Activated CD4-positive, alpha-beta T cell treated with anti-CD3 and anti-CD28 coated beads for 48 hours (primary cell): Measurements from ENCODE around the gene CELSR1.
A peak's percentile ranks its signal among the peaks of the same experiment; 100 is the strongest.

Source experiments
- DNase-seq: peaks from one replicate; pipeline ENCODE4 v3.0.0-alpha.2; 2020

Gene CELSR1

DNA sequence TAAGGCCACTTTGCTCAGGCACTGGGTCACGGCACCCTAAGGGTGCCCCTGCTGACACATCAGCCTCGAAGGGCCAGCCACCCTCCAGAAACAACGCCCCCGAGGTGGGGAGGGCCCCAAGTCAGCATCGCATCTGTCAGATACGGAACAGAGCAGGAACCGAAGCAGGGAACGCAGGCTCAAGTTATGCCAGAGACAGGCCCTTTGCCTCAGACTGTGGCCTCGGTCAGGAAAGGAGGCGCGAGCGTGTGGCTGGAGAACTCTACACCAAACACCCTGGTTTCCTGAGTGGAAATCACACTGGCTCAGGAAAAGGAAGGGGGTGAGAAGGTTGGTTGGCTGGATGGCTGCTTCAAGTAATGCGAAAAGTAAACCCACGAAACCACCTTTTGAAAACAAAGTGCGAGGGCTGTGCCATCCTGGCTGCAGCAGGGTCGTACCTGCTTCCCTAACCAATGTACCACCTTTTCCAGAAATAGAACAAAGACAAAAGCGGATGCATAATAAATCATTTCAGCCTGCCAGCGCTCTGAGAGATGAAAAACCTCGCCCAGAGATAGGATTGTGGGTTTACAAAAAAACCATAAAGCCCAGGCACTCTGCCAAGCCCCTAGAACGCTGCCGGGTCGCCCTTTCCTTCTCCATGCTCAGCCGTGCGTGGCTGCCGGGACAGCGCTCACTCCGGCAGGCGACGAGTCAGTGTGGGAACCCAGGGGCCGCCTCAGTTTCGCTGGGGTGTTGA, 163.3 kb downstream of the CELSR1 start:
- DNase-seq = peak; percentile 29

DNA sequence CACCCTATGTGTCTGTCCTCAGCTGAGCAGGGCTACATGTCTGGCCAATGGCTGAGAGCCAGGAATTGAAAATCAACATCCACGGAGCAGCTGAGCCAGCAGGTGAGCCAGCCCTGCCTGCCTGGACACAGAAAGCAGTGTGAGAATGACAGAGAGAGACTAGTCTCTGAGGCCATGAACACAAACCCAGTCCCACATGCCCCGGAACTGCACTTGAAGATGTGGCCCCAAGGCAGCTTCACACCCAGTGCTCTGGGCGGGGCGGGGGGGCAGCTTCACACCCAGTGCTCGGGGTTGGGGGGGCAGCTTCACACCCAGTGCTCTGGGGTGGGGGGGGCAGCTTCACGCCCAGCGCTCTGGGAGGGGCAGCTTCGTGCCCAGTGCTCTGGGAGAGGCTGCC, 164.3 kb downstream of the CELSR1 start:
- no peak for DNase-seq

DNA sequence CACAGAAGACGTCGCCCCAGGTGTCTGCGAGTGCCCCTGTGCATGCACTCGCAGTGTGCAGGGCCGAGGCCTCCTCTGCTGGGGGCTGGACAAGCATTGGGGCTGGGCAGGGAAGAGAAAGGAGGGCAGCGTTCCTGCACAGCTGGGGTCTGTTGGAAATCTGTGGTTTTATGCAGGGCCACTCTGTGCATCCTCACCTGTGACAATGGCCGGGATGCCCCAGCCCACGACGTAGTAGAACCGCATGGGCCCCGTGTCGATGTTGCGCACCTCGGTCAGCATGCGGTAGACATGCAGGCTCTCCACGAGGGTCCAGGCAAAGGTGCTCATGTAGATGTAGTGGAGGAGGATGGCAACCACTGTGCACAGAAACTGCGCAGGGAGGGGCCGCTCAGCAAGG, 164.7 kb downstream of the CELSR1 start:
- no peak for DNase-seq

DNA sequence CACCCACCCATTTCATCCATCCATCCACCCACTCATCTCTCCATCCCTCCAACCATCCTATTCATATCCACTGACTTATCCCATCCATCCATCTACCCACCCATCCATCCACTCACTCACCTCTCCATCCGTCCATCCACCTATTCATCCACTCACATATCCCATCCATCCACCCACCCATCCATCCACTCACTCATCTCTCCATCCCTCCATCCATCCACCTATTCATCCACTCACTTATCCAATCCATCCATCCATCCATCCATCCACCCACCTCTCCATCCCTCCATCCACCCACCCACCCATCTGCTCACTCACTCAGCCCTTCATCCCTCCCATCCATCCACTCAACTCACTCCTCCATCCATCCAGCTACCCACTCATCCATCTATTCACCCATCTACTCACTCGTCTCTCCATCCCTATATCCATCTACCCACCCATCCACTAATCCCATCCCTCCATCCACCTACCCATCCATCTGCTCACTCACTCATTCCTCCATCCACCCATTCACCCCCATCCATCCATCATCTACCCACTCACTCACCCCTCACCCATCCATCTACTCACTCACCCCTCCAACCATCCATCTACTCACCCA, 165.7 kb downstream of the CELSR1 start:
- no peak for DNase-seq

DNA sequence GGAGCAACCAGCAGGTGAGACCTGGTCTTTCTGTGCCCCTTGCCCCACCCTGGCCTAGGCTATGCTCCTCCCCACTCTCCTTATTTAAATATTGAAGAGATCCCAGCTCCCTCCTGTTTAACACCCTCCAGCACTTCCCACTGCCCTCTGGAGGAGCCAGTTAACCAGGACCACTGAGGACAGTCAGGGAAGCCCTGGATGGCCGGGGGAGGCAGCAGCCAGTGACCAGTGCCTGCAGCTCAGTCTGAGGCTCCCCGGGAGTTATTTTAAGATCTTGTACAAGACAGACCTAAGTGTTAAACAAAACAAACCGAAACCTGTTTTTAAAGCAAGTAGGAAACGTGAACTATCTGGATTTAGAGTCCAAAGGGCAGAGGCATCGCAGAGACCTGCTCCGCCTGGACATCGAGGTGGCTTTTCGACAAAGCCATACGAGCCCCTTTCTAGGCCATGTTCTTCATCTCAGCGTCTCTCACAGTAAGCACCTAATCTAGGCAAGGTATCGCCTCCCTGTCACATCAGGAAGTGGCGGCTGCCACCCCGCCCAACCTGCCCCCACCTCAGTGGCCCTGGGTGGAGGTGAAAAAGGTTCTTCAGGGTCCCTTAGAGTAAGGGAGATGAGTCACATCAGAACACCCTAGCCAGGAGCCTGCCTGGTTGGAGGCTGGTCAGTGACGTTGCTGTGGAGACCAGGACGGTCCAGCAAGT, 166.7 kb downstream of the CELSR1 start:
- DNase-seq = no peak

DNA sequence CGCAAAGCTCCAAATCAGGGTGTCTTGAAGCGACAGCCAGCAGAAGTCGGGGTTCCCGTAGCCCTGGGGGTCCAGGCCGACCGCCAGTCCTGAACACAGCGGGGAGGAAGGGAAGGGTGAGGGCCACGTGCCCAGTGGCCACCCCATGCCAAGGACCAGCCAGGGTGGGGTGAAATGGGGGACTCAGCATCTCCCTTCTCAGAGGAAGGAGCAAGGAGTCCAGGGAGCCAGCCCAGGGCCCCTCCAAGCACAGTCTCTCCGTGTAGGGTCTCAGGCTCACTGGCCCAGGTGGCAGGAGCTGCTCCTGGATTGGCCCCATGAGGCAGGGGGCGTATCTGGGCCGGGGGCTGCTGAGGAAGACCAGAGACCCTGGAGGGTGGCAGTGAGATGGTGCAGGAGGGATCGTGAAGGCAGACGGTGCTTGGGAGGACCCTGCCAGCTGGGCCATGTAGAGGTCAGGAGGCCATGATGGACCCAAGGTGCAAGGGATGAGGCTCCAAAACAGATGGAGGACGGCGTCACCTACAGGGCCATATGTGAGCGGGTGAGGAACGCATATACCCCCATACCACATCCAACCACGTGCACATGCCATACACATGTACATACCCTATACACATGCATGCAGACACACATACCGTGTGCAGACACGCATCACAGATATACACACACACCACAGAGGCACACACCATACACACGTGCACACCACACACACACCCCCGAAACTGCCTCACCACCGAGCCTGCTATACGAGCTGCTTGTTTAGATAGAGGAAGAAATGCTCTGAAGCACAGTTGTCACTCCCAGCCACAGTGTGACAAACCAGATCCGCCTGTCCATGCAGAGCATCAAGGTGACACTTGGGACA, 167.5 kb downstream of the CELSR1 start:
- no peak for DNase-seq

DNA sequence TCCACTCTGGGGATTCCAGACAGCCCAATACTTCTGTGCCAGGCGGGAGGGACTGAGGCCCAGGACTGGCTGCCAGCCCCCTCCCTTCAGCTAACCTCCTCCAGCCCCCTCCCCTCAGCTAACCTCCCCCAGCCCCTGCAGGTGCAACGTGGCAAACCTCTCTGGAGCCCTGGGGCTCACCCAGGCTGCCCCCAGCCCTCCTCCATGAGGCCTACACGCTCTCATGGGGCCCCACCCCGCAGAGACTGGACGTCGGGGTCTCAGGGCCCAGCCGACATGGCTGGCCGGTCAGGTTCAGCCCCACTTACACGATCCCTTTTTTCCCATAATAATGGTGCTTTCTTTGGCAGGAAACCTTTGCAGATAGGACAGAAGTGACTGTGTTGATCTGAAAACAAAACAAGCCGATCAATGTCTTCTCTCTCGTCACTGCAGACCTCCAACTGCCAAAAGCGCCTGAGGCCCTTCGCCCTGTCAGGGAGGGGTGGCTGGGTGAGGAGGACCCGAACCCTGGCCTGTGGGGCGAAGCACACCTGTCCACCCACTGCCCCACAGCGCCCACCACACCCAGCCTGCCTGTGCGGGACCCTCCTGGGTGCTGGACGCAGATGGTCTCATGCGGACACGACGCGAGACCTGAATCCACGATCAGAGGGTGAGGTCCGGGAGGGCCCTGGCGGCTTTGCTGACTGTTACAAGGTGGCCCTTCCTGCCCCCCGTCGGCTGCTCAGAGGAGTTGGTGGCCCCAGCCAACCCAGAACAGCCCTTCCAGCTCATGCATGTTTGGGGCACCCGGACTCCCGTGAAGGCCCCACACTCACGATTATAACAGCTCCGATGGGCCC, 168.3 kb downstream of the CELSR1 start:
- DNase-seq = no peak

DNA sequence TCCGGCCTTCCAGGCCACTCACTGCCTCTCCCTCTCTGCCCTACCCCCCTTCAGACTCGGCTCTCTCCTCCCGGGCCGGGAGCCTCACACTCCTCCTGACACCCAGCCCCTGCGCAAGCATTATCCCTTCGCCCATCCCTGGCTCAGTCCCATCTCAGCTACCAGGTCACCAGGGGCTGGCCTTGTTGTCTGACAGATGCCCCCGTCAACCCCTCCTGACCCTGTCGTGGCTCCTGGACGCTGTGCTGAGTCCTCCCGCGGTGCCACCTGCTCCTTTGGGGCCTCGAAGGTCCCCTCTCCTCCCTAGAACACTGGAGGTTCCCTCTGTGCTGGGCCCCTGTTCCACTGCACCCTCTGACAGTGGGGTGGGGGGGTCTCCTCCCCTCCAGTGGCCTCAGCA, 169.0 kb downstream of the CELSR1 start:
- DNase-seq = no peak

DNA sequence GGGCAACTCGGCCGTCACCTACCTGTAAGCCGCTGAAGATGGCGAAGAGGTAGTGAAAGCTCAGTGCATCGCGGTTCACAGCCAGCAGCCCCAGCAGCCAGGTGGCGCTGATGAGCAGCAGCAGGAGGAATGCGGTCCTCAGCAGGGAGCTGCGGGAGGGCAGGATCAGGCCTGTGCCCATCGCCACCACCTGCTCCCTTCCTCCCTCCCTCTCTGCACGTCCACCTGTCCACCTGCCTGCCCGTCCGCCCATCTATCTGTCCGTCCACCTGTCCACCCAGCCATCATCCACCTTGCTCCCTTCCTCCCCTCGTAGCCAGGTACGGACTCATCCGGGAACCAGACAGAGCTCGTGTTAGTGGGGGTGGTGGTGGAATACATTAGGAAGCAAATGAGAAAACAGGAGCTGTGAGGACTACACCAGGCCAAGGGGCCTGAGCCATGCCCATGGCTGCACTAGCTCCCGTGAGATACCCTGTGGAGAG, 169.7 kb downstream of the CELSR1 start:
- DNase-seq = peak; percentile 83

DNA sequence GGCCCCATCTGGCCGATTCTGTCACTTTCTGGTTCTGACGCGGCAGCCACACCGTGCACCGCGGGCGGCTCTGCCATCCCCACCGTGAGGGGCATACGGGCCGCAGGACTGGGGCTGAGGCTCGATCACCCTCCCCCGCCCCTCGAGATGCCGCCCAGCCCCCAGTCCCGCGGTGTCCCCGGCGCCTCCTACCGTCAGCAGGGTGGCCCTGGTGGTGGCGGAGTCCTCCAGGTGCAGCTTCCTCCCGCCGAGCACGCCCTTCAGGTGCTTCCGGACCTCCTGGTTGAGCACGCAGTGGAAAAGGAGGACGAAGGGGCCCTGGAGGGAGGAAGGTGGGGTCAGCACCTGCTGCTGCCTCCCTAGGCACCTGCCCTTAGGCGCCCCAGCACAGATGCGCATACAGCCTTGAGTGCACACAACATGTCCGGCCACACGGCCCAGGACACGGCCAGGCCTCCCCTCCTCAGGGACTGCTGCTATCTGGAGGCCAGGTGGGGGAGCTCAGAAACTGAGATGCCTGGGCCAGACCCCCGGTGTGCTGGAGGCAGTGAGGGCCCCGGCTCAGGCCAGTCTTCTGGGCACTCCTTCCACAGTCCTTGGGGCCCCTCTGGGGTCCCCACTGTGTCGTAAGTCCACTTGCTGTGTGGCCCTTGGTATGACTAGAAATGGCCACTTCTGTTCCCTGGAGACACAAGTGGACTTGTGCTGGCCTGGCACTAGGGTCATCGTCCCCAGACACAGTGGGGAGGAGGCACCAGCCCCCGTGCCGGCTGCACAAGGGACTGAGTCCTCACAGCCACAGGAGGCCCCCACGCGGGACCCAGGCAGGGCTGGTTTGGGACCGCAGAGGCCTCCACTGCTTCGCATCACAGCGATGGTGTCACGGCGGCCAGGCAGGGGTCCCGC, 170.4 kb downstream of the CELSR1 start:
- DNase-seq = no peak

DNA sequence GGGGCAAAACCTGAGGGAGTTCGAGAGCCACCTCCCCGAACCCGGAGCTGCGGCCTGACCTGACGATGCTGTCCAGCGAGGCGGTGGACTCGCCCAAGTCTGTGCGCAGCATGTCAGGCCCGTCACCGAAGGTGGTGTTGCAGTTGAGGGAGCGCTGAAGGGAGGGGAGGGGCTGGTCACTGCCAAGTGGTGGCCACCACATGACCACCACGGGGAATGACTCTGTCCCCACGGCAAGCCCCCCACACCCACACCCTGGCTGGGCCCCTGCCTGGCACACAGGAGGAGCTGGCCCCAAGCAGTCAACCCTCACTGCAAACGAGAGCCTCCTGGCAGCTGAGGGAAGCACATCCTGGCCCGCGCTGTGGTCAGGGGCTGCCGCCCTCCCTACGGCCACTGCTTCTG, 171.1 kb downstream of the CELSR1 start:
- DNase-seq = no peak

DNA sequence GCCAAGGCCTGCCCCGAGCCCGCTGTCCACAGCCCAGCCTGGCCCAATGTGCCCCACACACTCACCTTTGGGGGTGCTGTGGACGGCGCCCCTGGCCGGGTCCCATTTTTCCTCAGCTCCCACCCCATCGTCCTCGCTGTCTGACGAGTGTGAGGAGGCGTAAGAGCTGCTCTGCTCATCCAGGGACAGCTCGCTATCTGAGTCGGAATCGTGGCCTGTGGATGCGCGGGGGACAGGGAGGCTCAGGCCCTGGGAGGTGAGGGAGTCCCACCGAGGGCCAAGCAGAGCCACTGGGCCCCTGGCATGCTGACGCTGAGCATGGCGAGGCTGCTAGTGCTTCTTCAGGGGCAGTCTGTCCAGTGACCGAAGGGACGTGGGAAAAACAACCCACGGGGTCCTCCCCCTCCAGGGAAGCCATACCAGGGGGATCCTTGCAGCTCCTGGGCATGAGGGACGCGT, 172.2 kb downstream of the CELSR1 start:
- no peak for DNase-seq

DNA sequence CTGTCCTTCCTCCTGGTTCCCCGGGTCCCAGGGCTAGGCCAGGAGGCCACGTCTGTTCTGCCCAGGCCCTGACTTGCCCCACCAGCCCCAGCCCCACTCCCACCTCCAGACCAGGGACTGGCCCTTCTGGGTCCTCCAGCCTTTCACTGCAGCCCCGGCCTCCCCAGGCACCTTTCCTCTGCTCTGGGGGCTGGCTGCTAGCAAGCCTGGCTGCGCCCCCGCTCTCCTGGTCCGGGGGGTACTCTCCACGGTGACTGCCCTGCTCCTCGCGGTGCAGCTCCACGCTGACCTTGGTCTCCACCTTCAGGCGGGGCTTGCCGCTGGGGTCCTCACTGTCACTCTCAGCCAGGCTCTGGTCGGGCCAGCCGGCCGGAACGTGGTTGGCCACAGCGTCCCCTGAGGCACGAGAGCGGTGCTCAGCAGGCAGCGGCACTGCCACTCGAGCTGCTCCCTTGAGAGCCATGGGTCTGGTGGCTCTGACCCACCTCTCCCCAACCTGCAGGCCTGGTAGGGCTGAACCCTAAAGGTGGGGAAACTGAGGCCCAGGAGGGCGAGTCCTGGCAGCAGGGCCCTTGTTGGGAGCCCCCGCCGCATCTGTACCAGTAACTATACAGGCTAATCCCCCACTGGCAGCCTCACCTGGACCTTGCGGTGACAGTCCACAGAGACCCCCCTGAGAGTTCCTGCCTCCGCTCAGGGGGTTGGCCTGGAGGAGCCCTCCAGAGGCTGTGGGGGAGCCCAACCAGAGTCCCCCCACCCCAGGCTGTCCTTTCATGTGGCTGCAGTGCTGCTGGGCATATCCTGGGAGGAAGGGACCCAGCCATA, 172.9 kb downstream of the CELSR1 start:
- DNase-seq = no peak

DNA sequence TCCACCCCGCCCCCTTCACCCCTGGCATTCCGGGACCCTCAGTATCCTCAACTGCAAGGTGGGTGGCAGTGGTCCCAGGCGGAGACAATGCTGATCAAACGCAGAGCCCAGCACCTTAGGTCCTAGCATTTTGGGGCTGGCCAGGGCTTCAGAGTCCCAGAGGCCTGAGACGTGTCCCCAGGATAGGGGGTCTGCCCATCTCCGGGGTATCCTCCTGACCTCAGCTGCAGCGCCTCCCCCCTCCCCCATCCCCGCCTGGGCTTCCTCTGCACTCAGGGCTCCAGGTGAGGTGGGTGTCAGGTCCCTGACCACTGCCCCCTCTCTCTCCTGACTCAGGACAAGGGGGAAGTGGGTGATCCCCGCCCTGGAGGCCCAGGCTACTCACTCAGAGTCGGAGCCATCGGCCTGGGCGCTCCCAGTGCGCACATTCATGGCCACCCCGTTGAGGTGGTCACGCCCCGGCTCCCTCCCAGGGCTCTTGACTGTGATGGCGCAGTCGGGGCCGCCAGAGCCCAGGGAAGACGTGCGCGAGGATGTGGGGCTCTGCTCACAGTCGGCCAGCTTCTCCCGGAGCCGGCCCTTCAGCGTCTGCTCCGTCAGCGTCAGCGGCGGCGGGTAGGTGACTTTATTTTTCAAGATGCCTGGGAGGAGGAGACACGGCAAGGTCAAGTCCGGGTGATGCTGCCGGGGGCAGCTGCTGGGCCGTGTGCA, 173.7 kb downstream of the CELSR1 start:
- DNase-seq = no peak

DNA sequence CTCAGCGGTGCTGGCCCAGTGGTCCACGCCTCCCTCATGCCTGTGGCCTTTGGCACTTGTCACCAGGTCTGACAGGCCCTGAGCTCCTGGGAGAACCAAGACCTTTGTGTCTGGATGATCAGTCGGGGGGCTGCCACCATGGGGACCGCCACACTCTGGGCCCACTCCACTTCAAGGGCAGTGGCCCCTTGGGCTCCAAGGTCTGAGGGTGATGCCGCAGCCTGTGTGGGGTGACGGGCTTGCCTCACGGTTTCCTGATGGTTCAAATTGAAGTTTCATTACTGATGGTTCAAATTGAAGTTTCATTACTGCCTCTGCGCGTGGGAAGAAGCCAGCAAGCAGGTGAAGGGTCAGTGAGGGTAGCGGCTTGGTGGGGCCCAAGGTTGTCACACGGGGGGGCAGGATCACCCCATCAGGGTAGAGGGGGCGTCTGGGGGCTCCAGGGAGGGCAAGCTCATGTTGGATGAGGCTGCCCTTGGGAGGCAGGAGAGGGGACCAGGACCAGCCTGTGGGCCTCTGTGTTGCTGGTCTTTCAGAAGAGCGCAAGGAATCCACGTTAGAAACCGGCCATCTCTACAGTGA, 174.4 kb downstream of the CELSR1 start:
- DNase-seq = no peak

DNA sequence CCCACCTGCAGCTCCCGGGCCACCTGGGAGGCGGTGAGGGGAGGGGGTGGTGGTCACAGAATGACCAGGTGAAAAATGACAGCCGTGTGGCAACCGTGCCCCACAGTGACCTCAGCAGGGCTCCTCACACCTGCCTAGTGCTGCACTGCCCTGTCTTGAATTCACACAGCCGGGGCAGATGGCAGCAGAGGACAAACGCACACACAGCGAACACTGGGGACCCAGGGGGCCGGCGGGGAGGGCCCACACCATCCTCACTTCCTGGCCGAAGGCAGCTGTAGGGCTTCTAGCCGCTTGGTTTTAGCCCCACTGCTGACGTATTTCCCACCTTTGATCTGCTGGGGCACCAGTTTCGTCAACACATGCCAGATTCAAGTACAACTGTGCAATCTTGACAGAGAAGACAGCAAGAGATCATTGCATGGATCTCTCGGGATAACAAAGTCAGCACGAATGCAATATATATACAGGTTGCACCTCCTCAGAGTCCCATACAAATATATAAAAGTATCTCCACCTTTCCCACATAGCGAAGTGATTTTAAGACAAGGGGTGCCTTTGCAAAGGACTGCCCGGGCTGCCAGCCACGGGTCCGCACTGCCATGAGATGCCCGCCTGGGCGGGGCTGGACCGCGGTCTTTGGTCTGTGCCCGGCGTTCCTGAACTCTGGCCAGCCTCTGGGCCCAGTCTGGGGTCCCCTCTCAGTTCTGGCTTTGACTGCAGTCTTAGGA, 175.1 kb downstream of the CELSR1 start:
- DNase-seq = no peak

DNA sequence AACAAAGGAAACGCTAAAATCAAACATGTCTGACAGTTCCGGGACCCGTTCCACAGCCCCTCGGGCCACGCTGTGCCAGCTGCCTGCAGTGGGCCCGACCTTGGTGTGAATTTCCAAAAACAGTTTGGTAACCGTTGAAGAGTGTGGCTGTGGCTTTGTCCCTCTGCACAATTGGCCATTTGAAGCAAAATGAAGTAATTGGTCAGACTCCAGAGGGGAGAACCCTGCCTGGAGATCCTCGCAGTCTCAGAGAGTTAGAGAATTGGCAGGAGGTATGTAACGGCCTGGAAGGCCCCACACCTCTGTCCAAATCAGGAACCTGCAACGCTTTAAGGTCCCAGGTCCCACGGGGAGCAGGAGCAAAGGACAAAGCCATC, 175.6 kb downstream of the CELSR1 start:
- DNase-seq = no peak

DNA sequence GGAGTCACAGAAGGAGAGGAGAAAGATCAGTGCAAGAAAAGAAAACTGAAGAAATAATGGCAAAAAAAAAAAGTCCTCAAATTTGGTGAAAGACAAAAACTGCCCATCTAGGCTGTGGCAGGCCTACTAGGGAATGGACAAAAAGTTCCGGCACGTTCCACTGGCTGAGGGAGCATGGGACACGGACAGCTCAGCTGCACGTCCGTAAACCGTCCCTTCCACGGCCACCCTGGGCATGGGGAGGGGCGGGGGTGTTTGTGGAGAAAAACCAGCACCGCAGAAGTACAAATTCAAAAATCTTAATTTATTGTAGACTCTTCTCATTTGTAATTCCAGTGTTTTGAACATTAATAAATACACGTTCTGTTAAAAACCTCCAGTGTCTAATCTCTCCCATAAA, 176.5 kb downstream of the CELSR1 start:
- no peak for DNase-seq
